GM18868 (cell line): ENCODE results near the gene MMP25.
"Not testable (repeated sequence)": the region's sequence is repeated elsewhere in the genome, so short reads cannot be mapped to it uniquely, and the experiment has no call there.

ENCODE experiments used
- ATAC-seq: cut with Tn5 transposase; IDR thresholded peaks from one replicate; pipeline ENCODE4 v1.9.1; 2021; ENCODE audit warnings: mild to moderate bottlenecking, moderate library complexity; ENCODE audit not compliant: unreplicated experiment

MMP25 gene

DNA sequence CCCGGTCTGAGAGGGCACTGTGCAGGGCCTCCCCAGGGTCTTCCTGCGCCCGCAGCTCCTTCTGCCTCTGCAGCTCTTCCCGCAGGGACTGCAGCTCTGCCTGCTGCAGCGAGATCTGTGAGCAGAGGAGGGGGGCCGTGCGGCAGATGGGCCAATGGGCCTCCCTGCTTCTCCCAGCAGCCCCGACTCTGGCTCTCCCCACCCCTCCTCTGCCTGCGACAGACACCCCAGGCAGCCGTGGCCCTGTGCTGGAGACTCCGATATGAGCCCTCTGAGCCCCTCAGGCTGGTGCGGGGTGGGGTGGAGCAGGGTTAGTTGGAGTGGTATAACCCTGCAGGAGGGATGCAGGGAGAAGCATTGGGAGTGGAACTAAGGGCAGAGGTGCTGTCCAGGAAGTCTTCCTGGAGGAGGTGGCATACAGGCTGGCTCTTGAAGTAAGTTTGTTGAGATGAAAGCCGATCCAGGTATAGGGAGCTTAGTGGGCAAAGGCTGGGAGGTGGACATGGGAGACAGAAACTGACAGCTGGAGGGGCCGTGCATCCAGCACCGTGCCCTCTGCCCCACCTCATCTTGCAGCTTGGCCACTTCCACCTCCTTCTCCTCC lies 17.5 kb upstream of the MMP25 start:
- ATAC-seq: no peak

DNA sequence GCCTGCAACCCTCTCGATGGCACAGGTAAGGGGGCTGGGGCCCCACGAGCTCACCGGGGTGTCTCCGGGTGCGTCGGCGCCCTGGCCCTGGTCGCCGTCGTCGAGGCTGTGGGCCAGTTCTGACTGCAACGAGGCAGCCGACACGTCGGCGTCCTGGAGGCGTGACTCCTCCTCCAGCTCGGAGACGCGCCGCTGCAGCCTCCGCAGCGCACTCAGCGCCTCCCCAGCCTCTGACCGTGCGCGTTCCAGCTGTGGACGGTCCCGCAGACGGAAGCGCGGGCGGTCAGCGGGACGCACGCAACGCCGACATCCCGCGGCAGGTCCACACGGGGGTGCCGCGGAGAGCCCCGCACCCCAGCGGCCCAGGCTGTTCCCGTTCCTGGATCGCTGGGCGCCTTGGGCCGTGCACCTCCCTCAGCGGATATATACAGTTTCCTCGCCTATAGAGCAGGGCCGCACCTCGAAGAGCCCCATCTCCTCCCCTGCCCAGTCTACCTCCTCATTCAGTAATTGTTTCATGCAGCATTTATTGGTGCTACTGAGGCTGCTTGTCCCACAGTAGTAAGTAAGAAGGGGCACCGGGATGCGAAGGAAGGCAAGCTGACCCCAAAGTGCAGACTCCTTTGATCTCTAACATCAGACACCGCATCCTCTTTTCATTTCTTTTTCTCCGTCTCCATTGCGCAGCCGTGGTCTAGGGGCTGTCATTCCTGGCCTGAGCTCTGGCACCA lies 16.7 kb upstream of the MMP25 start:
- ATAC-seq: no peak

DNA sequence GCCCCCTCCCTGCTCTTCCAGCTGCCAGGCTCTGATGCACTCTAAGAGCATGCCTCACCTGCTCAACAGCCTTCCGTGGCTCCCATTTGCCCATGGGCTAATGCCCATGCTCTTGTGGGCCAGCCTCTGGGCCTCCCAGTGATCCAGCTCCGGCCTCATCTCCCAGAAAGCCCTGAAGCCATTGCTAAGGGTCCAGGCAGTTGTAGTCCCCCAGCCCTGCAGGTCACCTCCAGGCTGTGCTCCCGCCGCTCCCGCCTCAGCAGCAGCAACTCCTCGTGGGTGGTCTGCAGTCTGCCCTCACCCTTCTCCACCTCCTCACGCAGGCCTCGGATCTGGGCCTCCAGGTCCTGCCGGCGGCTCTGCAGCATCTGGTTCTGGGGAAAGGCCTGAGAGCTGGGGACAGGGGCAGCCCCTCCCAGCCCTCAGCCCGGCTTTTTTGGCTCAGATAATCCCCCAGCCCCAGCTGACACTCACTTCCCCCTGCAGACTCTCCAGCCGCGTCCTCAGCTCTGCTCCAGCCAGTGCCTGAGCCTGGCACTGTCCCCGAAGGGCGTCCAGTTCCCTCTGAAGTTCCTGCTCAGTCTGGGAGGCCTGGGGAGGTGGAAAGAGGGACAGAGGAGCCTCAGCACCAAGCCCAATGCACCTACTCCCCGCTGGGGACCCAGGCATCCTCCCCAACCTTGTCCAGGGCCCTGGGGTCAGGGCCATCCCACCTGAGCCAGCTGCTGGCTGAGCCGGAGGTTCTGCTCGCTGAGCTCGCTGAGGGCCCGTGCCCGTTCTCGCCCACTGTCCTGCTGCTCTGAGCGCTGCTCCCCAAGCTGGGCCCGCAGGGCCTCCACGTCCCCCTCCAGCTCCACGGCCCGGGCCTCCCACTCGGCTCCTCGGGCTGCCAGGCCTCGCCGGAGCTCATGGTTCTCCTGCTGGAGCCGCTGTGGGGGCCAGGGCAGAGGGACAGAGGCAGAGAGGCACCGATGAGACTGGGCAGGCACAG lies 15.8 kb upstream of the MMP25 start:
- ATAC-seq: no peak

DNA sequence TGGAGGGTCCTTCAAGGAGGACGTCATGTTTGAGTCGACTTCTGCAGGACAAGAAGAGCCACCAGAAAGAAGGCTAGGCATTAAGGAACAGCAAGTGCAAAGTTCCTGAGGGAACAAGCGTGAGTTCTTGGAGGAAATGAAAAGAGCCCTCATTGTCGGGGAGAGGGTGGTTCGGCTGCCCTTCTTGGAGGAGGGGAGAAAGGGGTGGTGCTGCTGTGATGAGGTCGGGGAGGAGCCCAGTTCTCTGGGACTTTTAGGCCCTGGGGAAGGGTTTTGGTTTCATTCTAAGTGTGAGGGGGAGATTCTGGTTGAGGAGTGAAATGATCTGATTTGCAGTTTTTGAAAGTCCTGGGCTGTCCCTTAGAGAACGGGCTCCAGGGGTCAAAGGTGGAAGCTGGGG lies 13.7 kb upstream of the MMP25 start:
- no peak for ATAC-seq

DNA sequence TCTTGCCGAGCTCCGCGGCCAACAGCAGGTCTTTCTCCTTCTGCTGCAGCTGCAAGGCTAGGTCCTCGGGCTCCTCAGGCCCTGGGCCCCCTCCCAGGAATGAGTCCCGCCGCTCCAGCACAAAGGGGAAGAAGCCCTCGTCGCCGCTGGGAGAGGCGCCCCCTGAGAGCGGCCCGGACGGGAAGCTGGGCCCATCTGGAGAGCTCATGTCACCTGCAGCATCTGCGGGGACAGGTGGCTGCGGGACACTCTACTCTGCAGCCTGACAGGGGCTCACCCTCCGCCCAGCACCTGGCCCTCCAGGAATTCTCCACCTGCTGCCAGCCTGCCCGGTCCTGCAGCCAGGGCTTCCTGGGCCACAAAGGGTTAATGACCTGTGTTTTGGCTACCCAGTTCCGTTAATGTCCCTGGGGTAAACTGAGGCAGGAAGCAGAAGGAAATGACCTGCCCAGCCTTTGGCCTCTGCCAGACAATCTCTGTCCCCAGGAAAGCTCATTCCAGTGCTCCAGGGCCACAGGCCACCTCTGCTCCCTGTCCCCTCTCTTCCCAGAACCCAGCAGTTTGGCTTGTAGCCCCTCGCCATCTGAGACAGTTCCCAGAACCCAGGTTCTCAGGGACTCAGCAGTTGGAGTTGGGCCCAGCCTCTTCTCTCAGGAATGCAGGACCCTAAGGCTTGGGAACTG lies 10.9 kb upstream of the MMP25 start:
- ATAC-seq: no peak

DNA sequence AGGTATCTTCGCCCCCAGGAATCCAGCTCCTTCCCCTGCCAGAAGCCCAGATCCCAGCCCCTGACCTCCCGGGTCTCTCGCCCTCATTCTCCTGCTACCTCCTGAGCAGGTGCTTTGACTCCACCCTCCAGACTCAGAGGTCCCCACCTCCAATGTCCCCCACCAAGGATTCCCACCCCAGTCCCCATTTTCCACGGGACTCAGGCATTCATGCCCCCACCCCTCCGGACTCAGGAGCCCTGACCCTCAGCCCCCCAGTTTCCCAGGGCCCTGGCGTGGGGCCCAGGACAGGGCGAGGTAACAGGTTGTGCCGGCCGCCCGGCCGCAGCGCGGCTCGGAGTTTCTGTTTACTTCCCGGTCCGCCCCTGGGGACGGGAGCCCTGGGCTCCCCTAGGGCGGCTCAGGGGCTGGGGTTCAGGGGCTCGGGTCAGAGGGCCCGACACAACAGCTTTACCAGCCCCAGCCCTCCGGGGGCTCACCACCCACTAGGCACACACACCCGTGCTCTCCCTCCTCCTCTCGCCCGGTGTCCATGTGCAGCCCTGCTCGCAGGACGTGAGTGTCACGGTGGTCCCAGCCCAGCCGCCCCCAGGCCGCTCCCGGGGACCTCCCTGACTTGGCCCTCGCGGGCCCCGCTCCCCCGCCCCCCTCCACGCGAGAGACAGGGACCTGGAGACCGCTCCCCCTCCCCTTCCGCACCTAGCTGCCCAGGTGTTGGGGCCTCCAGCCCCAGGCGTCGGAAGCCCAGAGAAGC lies 10.2 kb upstream of the MMP25 start:
- ATAC-seq: no peak

DNA sequence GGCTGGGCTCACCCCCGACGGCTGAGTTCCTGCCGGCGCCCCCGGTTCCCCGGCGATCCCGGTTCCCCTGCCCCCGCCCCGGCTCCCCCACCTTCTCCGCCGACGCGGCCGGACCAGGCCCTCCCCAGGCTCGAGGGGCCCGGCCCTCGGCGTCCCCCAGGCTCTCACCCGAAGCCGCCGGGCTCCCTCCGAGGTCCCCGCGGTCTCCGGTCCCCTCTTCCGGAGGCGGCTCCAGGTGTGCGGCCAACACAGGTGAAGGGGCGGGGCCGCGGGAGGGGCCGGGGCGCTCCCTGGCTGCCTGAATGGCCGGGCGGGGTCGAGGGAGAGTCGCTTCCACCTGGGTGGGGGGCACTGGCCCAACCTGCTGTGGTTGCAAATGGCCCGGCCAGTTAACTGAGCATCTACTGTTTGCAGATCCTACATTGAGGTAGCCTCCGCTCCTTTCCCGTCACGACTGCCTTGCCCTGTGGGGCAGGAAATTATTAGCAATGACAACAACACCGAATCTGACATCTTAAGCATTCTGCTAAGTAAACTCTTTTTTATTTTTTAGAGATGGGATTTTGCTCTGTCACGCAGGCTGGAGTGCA lies 9.5 kb upstream of the MMP25 start, which contains the start of gene BICDL2:
TSS of gene BICDL2 (minus strand) at position 219 of the 590 bp plus-strand sequence. CDS start 1,448 bp downstream, outside the sequence.
- no peak for ATAC-seq

DNA sequence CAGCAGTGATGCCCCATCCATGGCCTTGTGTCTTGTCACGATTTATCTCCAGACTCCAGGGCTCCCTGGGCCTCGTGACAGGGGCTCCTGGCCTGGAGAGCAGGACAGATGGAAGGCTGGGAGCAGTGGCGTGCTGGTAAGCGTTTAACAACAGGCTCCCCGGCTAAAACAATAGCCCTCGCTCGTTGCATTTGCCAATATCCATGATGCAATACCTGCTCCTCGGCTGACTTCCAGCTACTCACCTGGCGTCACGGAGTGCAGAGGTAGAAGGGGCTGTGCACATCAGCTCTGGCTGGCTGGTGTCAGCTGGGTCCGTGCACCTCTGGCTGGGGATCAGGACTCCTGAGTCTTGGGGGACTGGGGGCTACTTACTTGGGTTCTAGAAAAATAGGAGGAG lies 8.1 kb upstream of the MMP25 start:
- ATAC-seq: no peak

DNA sequence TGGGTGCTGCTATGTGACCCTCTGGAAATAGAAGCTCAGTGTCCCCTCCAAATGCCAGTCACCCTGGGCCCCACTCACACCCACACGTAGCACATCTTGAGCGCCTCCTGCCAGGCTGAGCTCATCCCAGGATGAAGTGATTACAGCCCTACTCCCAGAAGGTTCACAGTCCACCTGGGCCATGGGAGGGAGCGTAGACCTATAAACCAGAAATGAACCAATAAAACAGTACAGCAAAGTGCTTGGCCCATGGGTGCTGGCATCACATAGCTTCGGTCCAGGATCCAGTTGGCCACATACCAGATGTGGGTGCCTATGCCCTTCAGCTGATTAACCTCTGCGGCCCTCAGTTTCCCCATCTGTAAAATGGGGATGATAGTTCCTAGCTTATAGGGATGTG lies 7.5 kb upstream of the MMP25 start:
- ATAC-seq: no peak

DNA sequence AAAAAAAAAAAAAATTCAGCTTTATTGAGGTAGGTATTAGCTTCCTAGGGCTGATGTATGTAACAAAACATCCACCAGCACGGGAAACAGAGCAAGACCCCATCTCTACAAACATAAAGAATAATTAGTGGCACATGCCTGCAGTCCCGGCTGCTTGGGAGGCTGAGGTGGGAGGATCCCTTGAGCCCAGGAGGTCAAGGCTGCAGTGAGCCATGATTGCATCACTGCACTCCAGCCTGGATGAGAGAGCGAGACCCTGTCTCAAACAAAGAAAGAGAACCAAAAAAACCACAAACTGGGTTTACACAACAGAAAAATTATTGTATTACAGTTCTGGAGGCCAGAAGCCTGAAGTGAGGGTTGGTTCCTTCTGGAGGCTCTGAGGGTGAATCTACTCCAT lies 4.0 kb upstream of the MMP25 start:
- ATAC-seq: no peak

DNA sequence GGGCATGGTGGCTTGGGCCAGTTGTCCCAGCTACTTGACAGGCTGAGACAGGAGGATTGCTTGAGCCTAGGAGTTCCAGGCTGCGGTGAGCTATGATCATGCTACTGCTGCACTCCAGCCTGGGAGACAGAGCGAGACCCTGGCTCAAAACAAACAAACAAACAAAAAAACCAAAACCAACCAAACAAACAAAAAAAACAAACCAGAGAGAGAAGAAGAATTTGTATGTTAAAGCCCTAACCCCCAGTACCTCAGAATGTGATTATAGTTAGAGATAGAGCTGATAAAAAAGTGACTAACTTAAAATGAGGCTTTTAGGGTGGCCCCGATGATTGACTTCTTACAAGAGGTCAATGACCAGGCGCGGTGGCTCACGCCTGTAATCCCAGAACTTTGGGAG lies 1.7 kb upstream of the MMP25 start:
- ATAC-seq: no peak

DNA sequence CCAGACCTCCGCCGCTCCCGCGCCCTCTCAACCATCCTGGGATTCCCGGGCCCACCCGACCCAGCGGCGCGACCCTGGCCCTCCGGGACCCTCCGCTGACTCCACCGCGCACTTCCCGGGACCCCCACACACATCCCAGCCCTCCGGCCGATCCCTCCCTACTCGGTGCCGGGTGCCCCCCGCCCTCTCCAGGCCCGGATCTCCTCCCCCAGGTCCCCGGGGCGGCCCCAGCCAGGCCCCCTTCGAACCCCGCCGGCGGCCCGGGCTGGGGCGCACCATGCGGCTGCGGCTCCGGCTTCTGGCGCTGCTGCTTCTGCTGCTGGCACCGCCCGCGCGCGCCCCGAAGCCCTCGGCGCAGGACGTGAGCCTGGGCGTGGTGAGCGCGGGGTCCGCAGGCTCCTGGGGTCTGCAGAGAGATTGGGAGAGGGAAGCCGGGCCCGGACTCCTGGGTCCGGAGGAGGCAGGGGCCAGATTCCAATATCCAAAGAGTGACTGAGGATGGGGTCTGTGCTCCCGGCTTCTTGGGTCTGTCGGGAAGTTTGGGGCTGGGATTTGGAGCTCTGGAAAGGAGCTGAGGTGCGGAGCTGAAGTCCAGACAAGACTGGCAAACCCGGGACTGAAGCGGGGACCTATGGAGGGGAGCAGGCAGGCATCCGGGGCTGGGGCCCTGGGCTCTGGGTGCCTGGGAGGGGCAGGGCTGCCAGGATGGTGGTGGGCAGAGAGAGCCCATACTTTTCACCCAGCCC lies 453 bp downstream of the MMP25 start:
- no peak for ATAC-seq

DNA sequence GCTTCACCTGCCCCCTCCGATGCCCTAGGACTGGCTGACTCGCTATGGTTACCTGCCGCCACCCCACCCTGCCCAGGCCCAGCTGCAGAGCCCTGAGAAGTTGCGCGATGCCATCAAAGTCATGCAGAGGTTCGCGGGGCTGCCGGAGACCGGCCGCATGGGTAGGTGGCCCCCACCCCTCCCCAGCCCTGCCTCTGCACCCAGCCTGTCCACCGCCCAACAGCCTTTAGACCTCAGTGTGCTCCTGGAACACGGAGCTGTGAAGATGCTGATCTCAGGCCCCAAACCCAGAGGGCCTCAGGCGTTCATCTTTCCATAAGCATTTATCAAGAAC lies 993 bp downstream of the MMP25 start:
- no peak for ATAC-seq

DNA sequence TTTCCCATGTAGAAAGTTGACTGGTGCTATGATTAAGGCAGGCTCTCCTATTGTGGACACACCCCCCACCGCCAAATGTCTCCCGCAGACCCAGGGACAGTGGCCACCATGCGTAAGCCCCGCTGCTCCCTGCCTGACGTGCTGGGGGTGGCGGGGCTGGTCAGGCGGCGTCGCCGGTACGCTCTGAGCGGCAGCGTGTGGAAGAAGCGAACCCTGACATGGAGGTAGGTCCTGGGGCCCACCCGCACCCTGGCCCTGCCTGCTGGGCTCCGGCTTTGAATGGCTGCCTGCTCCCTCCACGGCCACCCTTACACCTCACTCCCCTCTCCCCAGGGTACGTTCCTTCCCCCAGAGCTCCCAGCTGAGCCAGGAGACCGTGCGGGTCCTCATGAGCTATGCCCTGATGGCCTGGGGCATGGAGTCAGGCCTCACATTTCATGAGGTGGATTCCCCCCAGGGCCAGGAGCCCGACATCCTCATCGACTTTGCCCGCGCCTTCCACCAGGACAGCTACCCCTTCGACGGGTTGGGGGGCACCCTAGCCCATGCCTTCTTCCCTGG lies 3.6 kb downstream of the MMP25 start:
- no peak for ATAC-seq

DNA sequence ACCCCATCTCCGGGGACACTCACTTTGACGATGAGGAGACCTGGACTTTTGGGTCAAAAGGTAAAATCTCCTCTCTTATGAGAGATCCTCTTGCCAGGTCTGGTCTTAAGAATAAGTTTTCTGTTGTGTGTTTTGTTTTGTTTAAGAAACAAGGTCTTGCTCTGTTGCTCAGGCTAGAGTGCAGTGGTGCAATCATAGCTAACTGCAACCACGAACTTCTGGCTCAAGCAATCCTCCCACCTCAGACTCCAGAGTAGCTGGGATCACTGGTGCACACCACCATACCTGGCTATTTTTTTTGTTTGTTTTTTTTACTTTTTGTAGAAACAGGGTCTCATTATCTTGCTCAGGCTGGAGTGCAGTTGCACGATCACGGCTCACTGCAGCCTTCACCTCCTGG lies 4.1 kb downstream of the MMP25 start:
- ATAC-seq: no peak

DNA sequence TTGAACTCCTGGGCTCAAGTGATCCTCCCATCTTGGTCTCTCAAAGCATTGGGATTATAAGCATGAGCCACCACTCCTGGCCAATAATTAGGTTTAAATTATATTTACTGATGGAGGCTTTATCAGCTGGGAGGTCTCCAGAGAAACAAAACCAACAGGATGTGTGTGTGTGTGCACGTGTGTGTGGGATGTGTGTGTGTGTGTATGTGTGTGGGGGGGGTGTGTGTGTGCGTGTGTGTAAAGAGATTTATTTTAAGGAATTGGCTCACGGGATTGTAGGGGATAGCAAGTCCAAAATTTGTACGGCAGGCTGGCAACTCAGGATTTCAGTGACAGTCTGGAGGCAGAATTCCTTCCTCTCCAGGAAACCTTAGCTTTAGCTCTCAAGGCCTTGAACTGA lies 4.6 kb downstream of the MMP25 start:
- no peak for ATAC-seq

DNA sequence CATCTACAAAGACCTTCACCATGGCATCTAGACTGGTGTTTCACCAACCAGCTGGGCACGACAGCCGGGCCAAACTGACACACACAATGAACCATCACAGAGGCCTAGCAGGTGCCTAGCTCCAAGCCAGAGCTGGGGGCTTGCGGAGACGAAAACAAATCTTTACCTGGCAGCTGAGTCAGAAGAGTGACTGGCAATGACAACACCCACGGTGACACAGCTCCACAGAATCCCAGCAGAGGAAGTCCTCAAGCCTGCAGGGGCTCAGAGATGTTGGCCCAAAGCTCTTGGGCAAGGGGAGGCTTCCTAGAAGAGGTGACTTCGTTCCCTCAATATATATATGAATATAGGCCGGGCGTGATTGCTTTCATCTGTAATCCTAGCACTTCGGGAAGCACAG lies 5.1 kb downstream of the MMP25 start:
- no peak for ATAC-seq

DNA sequence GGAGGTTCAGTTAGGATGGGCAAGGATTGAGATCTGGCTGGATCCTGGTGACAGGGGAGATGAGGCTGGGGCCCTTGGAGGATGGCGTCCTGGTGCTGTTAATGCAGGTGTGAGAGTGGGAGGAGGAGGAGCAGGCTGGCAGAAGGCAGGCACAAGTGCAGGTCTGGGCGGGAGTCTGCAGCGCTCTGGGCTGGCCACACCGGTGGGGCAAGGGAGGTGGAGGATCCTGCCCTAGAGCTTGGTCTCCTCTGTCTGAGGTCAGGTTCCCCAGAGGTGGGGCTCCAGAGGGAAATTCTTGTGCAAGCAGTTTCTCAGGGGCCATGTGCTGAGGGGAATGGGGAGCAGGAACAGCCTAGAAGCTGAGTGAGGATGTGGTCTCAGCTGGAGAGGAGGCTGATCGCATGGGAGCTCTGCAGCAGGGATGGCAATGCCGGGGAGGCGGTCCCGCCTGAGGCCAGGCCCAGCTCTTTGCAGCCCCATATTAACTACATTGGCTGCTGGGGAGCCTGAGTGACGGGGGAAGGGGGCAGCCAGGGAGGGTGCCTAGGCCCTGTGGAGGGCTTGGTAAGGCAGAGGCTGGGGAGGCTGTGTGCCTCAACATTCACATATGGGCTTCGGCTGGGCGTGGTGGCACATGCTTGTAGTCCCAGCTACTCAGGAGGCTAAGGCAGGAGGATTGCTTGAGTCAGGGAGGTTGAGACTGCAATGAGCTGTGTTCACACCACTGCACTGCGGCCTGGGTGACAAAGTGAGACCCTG lies 6.4 kb downstream of the MMP25 start:
- not testable (repeated sequence) for ATAC-seq
